Activated CD8-positive, alpha-beta memory T cell treated with anti-CD3 and anti-CD28 coated beads, Interleukin-2, amount 10 ng/mL, durations not matched to agents 7 days and 5 days (primary cell): ENCODE data around the gene MRPS25. TPM values are rescaled to one million over a fixed set of nuclear protein-coding genes. Genes with fewer than 3 reads are reported as not detected.

Experiments used
- ATAC-seq: fragments of 150-1000 bp; cut with Tn5 transposase; one replicate; pipeline ENCODE4 v1.10.0; 2021; ENCODE audit warnings: moderate library complexity
- CTCF ChIA-PET: fragments of 350-600 bp; sonication (Branson Sonifier 250); formaldehyde crosslinking; loops from one replicate; lab custom pipeline; 2021; ENCODE audit warnings: antibody characterized with exemption; lab: Charles Lee
- DNase-seq: peaks from one replicate; pipeline ENCODE4 v3.0.0-alpha.2; 2020
- H3K27ac Mint-ChIP-seq: one replicate; pipeline ENCODE4 v1.8.0; 2021; ENCODE audit warnings: mild to moderate bottlenecking, mixed read lengths
- H3K27me3 Mint-ChIP-seq: one replicate; pipeline ENCODE4 v1.8.0; 2021; ENCODE audit warnings: mixed read lengths
- H3K36me3 Mint-ChIP-seq: one replicate; pipeline ENCODE4 v1.8.0; 2021; ENCODE audit warnings: mild to moderate bottlenecking, mixed read lengths
- H3K4me1 Mint-ChIP-seq: one replicate; pipeline ENCODE4 v1.8.0; 2021; ENCODE audit warnings: mixed read lengths
- H3K4me3 Mint-ChIP-seq: one replicate; pipeline ENCODE4 v1.8.0; 2021; ENCODE audit warnings: mild to moderate bottlenecking, moderate library complexity, mixed read lengths
- H3K9me3 Mint-ChIP-seq: one replicate; pipeline ENCODE4 v1.8.0; 2022; ENCODE audit warnings: low read depth, mixed read lengths
- total RNA-seq, 2 experiments: library from RNA; stranded (reverse); gene quantifications; one replicate each; pipeline ENCODE4 v1.2.3, GENCODE V29; 2021

MRPS25 gene
- total RNA-seq = 10 to 100 TPM; 65.3 to 66.9 TPM

- Mint-ChIP-seq H3K27ac (peak within 1 kb of the TSS; percentile 96), H3K9me3 (no peaks in the 10 kb centered on the region), H3K4me1 (peaks cover 26% of the 10 kb centered on the region), H3K4me3 (peak within 1 kb of the TSS; percentile 96), H3K36me3 (peaks cover 9% of the 10 kb centered on the region), H3K27me3 (no peaks in the 10 kb centered on the region)
- ATAC-seq (peak; percentile 99), DNase-seq (peak; percentile 94)
- CTCF ChIA-PET = interaction anchor here (0.7 to 2.4 kb wide), 9 partner anchors 9 to 143 kb away, joined by 3 to 14 read pairs (median 3); no protein-coding TSS in a partner anchor
These were observed at the start of gene MRPS25 for GRCh38 chr3:15064835-15065549. TSS of gene MRPS25 (minus strand) at chr3:15065315. CDS start at chr3:15065194, 121 bp downstream.

- CTCF ChIA-PET = no interaction called here
- Mint-ChIP-seq H3K9me3 (no peaks in the 10 kb centered on the region), H3K4me1 (peaks cover 2% of the 10 kb centered on the region), H3K27ac (no peak overlapping the region), H3K4me3 (no peak overlapping the region), H3K36me3 (no peaks in the 10 kb centered on the region), H3K27me3 (peaks cover 15% of the 10 kb centered on the region)
- DNase-seq (no peak), ATAC-seq (no peak)
These were observed 48.8 kb upstream of the MRPS25 start for GRCh38 chr3:15113884-15114283.

- no peak overlapping the region for H3K27ac Mint-ChIP-seq
- H3K27me3 Mint-ChIP-seq = peaks cover 15% of the 10 kb centered on the region
- no peak overlapping the region for H3K4me3 Mint-ChIP-seq
- H3K36me3 Mint-ChIP-seq = no peaks in the 10 kb centered on the region
- H3K4me1 Mint-ChIP-seq = peaks cover under 1% of the 10 kb centered on the region
- CTCF ChIA-PET = no interaction called here
- no peaks in the 10 kb centered on the region for H3K9me3 Mint-ChIP-seq
- ATAC-seq = no peak
- no peak for DNase-seq
These were observed 48.4 kb upstream of the MRPS25 start for GRCh38 chr3:15113471-15113870.

DNA sequence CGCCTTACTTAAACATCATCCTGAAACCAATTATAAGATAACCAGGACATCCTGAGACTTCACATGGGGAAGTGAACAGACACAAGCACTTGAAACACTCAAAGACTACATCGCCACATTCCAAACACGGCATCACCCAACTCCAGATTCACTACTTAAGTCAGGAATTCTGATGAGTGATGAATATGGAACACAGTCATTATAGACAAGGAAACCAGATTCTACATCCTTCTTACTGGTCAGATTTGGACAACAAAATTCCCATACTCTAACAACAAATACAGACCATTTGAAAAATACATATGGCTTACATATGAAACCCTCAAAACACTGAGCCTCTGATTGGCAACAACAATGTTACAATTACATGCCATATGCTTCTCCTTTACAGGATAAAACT lies 46.9 kb upstream of the MRPS25 start:
- no peaks in the 10 kb centered on the region for H3K9me3 Mint-ChIP-seq
- H3K4me3 Mint-ChIP-seq = no peak overlapping the region
- peaks cover 3% of the 10 kb centered on the region for H3K4me1 Mint-ChIP-seq
- H3K27ac Mint-ChIP-seq = no peak overlapping the region
- no peak for DNase-seq
- no peaks in the 10 kb centered on the region for H3K36me3 Mint-ChIP-seq
- CTCF ChIA-PET = no interaction called here
- peaks cover 15% of the 10 kb centered on the region for H3K27me3 Mint-ChIP-seq
- no peak for ATAC-seq

DNA sequence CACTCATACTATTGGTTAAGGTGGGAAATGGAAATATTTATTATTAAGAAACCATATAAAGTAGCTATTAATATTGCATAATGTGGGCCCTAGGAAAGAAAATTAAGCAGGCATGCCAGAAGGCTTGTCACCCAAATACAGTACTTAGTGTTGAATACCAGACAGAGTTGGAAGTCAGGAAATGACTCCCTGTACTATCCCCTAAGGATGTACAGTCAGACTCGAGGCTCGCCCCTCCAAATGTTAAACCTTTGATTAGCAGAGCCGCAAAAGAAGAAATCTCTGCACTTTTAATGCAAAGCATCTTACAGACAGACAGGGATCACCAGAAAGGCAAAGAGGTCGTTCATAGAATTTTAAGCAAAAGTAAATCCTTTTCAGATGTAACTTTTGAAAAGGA lies 45.1 kb upstream of the MRPS25 start:
- no peak for ATAC-seq
- DNase-seq = no peak
- no peak overlapping the region for H3K4me3 Mint-ChIP-seq
- H3K27me3 Mint-ChIP-seq = peaks cover 19% of the 10 kb centered on the region
- peaks cover 3% of the 10 kb centered on the region for H3K4me1 Mint-ChIP-seq
- no peak overlapping the region for H3K27ac Mint-ChIP-seq
- no peaks in the 10 kb centered on the region for H3K36me3 Mint-ChIP-seq
- CTCF ChIA-PET = interaction anchor here (1.2 to 4.0 kb wide), 6 partner anchors 8 to 294 kb away, joined by 3 to 51 read pairs (median 24); partner anchors contain the start of genes CAPN7 and RBSN
- no peaks in the 10 kb centered on the region for H3K9me3 Mint-ChIP-seq

DNA sequence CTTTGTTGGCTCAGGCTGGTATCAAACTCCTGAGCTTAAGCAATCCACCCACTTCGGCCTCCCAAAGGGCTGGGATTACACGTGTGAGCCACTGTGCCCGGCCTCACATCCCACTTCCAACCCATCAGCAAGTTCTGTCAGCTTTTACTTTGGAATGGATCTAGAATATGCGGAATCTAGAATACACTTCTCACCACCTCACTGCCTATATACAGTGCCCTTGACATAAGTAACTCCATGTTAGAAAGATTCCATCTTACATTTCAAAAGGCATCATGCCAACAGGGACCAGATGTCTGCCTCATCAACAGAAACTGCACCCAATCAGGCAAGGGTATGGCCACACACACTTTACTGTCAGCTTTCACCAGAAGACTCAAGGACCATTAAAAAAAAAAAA lies 43.8 kb upstream of the MRPS25 start:
- ATAC-seq = no peak
- no peak overlapping the region for H3K4me3 Mint-ChIP-seq
- no peaks in the 10 kb centered on the region for H3K9me3 Mint-ChIP-seq
- no peak for DNase-seq
- peaks cover 16% of the 10 kb centered on the region for H3K27me3 Mint-ChIP-seq
- H3K27ac Mint-ChIP-seq = no peak overlapping the region
- H3K4me1 Mint-ChIP-seq = peaks cover 3% of the 10 kb centered on the region
- CTCF ChIA-PET = interaction anchor here (0.8 to 4.0 kb wide), 33 partner anchors 10 to 320 kb away, joined by 3 to 51 read pairs (median 5); partner anchors contain the start of genes CAPN7, RBSN and SH3BP5
- no peaks in the 10 kb centered on the region for H3K36me3 Mint-ChIP-seq

- H3K4me1 Mint-ChIP-seq = peaks cover 3% of the 10 kb centered on the region
- ATAC-seq = peak; percentile 95
- peak; percentile 81 for DNase-seq
- no peaks in the 10 kb centered on the region for H3K36me3 Mint-ChIP-seq
- no peak overlapping the region for H3K4me3 Mint-ChIP-seq
- H3K27ac Mint-ChIP-seq = no peak overlapping the region
- CTCF ChIA-PET = interaction anchor here (0.7 to 4.0 kb wide), 40 partner anchors 9 to 1045 kb away, joined by 3 to 51 read pairs (median 5); partner anchors contain the start of genes CAPN7, MRPS25, RBSN and SH3BP5
- peaks cover 16% of the 10 kb centered on the region for H3K27me3 Mint-ChIP-seq
- no peaks in the 10 kb centered on the region for H3K9me3 Mint-ChIP-seq
These were observed 43.0 kb upstream of the MRPS25 start for GRCh38 chr3:15108082-15108545.

DNA sequence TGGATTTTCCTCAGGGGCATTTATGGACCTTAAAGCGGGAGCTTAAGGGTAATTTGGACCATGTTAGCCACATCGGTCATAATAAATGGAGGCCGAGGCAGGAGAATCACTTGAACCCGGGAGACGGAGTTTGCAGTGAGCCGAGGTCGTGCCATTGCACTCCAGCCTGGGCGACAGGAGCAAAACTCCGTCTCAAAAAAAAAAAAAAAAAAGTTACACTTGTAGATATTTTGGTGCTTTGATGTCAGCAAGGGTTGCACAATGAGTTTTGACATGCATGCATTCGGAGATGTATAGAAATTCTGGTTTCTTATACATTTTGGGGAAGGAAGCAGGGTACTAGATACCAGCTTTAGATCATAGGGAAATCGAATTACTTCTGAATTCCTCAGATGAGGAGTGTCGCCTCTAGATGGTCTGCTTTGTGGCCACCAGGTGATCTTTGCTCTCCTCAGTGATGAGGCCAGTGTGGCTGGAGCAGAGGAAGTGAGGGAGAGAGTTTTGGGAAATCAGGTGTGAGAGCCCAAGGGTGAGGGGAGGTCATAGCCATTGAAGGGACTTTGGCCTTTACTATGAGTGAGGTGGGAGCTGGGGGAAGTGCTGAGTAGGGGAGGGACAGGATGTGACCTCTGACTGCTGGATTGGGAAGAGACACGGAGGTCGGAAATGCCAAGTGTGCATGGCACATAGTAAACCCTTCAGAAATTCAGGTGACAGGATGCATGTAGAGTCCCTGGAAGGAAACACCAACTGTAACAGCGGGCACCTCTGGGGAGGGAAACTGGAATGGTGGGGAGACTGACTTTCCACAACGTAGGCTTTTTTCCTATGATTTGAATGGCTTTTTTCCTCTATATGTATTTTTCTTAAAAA lies 42.2 kb upstream of the MRPS25 start:
- DNase-seq = no peak
- Mint-ChIP-seq H3K4me1 (peaks cover 3% of the 10 kb centered on the region), H3K4me3 (no peak overlapping the region), H3K27me3 (peaks cover 16% of the 10 kb centered on the region), H3K36me3 (no peaks in the 10 kb centered on the region), H3K27ac (no peak overlapping the region), H3K9me3 (no peaks in the 10 kb centered on the region)
- ATAC-seq = no peak
- CTCF ChIA-PET = interaction anchor here (0.7 to 4.0 kb wide), 37 partner anchors 9 to 1046 kb away, joined by 3 to 51 read pairs (median 5); partner anchors contain the start of genes CAPN7, MRPS25, RBSN and SH3BP5

GRCh38 chr3:15102836-15103235 lies 37.7 kb upstream of the MRPS25 start:
- Mint-ChIP-seq H3K9me3 (no peaks in the 10 kb centered on the region), H3K27me3 (peaks cover 6% of the 10 kb centered on the region), H3K27ac (no peak overlapping the region), H3K36me3 (peaks cover 4% of the 10 kb centered on the region), H3K4me3 (no peak overlapping the region), H3K4me1 (peaks cover 24% of the 10 kb centered on the region)
- CTCF ChIA-PET = interaction anchor here (1.0 to 1.3 kb wide), 2 partner anchors 15 to 100 kb away, joined by 3 read pairs; no protein-coding TSS in a partner anchor
- DNase-seq (no peak), ATAC-seq (no peak)

DNA sequence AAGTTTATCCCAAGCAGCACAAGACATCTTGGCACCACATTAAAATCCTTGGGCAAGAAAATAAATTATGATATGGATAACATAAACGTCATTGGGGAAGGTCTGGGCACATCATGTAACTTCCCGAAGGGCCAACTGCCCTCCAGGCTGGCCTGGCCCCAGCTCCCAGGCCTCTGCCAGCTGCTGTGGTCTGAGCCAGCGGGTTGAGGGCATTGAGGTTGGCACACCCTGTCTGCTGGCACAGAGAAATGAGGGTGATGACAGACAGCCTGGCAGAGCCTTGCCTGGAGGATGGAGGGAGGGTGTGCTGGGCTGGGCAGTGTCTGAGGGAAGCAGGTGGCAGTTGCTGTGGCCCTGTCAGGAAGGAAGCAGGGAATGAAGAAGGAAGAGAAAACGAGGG lies 37.1 kb upstream of the MRPS25 start:
- no peak overlapping the region for H3K4me3 Mint-ChIP-seq
- H3K27me3 Mint-ChIP-seq = peaks cover 7% of the 10 kb centered on the region
- H3K9me3 Mint-ChIP-seq = no peaks in the 10 kb centered on the region
- no peak for ATAC-seq
- CTCF ChIA-PET = interaction anchor here (1.3 kb wide), 1 partner anchor 100 kb away, joined by 3 read pairs; no protein-coding TSS in a partner anchor
- no peak overlapping the region for H3K27ac Mint-ChIP-seq
- DNase-seq = no peak
- peaks cover 5% of the 10 kb centered on the region for H3K36me3 Mint-ChIP-seq
- peaks cover 27% of the 10 kb centered on the region for H3K4me1 Mint-ChIP-seq

DNA sequence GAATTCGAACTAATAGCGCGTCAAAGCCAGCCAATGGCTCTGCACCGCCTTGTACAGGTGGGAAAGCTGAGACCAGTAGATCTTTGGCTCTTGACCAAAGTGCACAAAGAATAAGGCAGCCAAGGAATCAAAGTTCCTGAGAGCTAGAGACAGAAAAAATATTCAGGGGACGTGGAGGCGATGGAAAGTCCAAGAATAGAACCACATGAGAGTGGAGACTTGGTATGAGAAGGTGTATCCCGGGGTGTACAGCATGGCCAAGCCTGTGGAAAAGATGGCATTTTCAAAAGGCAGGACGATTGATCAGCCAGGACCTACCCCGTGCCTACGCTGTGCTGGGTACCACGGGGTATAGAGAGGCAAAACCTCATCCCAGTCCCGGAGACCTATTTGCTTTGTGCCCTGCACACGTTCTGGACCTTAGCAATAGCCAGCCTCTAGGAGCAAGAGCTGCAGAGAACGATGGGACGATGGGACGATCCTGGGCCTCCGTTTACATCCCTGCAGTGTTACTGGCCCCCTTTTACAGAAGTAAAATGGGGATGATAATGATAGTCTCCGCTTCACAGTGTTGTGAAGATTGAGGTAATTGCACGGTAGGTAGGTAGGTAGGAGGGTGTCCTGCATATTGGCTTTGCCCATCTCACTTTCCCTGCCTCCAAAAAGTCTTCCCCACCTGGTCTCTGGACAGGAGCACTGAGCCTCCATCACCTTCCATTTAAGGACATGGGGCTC lies 34.4 kb upstream of the MRPS25 start:
- H3K9me3 Mint-ChIP-seq = no peaks in the 10 kb centered on the region
- ATAC-seq (peak; percentile 18), DNase-seq (peak; percentile 46)
- H3K4me1 Mint-ChIP-seq = peaks cover 36% of the 10 kb centered on the region
- CTCF ChIA-PET = interaction anchor here (0.7 to 4.0 kb wide), 6 partner anchors 9 to 457 kb away, joined by 3 to 28 read pairs (median 8); partner anchors contain the start of gene CAPN7
- H3K36me3 Mint-ChIP-seq = peaks cover 22% of the 10 kb centered on the region
- peak overlapping the region; percentile 92 for H3K27ac Mint-ChIP-seq
- peaks cover 3% of the 10 kb centered on the region for H3K27me3 Mint-ChIP-seq
- H3K4me3 Mint-ChIP-seq = peak overlapping the region; percentile 94
